ENCODE measurements around the gene CASK.

- TF ChIP-seq POLR2A (IDR thresholded peaks at IDR 0.05; ENCODE audit: low read depth, low read length) (no peak), TAF1 (IDR thresholded peaks at IDR 0.05; ENCODE audit: low read depth, low read length) (no peak), POLR2AphosphoS5 (IDR thresholded peaks at IDR 0.05; ENCODE audit: low read depth, low read length) (no peak), SPI1 (IDR thresholded peaks at IDR 0.05; ENCODE audit: low read depth, low read length) (no peak), PAX5 (IDR thresholded peaks at IDR 0.05; ENCODE audit: insufficient read depth, low read length, severe bottlenecking) (no peak)
Observed at GRCh38 chrX:41590641-41591040, 332.7 kb downstream of the CASK start.
